HG03108 (cell line): ENCODE measurements around the gene EGFL7.

Experiments used
- ATAC-seq: cut with Tn5 transposase; IDR thresholded peaks from one replicate; pipeline ENCODE4 v1.9.1; 2021; ENCODE audit warnings: moderate library complexity; ENCODE audit not compliant: unreplicated experiment

EGFL7 gene

DNA sequence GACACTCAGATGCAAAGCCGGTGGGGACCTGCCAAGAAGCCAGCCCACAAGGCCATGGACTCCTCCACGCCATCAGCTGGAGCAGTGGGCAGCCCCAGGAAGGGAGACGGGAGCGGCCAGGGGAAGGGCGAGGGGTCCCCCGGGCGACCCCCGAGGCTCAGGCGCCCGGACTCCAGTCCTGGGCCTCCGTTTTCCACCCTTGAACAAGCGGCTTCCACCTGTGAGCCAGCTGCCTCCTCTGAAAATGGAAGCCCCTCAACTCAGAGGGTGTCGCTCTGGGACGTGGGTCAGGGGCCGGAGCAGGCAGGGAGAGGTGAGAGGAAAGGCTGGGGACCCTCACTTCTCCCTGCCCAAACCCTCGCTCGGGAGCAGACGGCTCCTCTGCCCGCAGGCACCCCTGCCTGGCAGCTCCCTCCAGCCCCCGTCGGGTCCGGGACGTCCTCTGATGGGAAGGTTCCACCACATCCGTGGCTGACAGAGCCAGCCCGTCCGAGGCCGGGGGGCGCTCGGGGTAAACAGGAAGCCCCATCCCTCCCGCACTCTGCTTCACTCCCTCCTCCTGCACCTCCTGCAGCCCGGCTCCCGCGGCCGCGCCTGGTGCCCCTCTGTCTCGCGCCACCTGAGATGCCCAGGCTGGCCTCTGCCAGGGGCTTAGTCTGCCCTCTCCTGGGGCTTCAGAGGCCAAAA lies 3.7 kb upstream of the EGFL7 start:
- ATAC-seq: no peak

DNA sequence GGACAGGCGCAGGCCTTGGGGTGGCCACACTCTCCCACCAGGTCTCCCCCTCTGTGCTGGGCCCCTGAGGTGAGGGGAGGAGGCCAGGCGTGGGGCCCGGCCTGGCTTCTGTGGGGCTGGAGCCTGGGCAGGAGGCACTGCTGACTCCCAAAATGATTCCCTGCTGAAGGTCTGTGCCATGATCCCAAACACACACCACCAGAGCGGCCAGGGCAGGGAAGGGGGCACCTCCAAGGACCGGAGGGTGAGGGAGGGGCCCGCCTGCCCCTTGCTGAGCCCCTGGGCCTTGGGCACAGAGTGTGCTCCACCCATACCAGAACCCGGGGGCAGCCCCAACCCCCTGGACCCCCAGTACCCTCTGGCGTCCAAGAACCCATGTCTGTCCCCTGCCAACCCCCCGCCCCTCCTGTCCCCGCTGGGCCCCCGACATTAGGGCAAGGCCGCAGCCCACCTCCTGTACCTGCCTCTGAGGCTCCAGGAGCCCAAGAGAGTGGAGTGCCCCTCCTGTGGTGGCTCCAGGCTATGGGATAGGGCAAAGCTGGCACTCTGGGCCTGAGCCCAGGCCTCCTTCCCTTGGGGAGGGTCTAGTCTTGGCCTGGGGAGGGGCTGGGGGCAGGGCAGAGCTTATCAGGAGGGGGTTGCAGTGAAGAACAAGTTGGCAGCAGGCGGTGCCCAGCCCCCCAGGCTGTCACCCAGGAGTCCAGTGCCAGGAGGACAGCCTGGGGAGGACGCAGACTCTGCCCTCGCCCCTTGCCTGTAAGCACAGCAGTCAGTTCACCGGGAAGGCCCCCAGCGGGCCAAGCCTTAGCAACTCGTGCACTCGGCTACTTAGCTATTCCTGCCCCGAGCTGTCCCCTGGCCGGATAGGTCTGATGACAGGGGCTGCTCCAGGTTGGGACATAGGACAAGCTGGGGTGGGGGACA lies 2.6 kb upstream of the EGFL7 start:
- no peak for ATAC-seq

DNA sequence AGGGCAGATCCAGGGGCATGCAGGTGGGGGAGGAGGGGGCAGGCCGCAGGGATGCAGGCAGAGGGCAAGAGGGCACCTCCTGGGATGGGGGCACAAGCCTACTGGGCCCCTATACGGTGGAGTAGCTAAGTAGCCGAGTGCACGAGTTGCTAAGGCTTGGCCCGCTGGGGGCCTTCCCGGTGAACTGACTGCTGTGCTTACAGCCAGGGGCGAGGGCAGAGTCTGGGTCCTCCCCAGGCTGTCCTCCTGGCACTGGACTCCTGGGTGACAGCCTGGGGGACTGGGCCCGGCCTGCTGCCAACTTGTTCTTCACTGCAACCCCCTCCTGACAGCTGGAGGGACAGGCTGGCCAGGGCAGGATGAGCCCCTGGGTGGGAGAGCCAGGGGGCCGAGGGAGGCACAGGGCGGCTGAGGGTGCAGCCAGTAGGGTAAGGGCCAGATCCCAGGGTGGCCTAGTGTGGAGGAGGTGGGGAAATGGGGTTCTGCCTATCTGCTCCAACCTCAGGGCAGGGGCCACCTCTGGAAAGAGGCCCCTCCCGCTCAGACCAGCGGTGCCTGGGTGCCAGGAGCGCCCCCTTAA lies 1.7 kb upstream of the EGFL7 start:
- no peak for ATAC-seq

DNA sequence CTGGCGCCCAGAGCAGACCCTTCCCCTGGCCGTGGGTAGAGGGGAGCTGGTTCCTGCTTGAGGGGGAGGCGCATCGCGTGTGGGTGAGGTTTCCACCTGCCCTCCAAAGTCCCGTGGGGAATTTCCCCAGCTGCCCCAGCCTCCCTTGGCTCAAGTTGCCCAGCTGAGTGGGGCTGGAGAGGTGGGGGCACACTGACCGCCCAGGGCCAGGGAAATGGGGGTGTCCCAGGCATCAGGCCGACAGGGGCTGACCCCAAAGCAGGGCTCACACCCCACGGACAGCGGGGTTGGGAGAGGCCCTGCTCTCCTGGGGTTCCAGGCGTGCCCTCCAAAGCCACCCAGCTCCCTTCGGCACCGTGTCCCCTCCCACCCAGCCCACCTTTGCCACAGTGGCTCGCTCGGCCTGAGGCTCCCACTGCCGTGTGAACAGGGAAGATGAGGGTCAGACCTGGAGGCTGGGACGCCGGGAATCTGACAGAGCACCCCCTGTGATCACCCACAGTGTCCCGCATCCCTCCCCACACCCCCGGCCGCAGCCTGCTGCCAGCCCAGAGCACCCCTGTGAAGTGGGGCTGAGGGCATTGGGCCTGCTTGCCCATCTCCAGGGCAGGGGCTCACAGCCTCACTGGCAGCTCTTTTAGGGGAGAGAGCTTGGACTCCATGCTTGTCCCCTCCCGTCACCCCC lies 933 bp upstream of the EGFL7 start:
- no peak for ATAC-seq

DNA sequence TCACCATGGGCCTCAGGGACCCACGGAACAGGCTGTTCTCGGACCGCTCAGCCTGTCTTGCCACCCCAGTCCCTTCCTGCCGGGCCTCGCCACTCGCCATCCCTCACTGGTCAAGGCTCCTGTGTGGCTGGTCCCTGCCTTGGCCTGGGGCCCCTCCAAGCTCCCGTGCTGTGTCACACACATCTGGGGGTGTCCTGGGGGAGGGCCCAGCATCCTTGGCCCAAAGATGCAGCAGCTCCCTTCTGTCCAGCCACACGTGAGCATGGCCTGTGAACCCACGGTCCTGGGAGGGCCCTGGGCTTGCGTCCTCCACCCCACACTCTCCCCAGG lies 425 bp upstream of the EGFL7 start:
- no peak for ATAC-seq

DNA sequence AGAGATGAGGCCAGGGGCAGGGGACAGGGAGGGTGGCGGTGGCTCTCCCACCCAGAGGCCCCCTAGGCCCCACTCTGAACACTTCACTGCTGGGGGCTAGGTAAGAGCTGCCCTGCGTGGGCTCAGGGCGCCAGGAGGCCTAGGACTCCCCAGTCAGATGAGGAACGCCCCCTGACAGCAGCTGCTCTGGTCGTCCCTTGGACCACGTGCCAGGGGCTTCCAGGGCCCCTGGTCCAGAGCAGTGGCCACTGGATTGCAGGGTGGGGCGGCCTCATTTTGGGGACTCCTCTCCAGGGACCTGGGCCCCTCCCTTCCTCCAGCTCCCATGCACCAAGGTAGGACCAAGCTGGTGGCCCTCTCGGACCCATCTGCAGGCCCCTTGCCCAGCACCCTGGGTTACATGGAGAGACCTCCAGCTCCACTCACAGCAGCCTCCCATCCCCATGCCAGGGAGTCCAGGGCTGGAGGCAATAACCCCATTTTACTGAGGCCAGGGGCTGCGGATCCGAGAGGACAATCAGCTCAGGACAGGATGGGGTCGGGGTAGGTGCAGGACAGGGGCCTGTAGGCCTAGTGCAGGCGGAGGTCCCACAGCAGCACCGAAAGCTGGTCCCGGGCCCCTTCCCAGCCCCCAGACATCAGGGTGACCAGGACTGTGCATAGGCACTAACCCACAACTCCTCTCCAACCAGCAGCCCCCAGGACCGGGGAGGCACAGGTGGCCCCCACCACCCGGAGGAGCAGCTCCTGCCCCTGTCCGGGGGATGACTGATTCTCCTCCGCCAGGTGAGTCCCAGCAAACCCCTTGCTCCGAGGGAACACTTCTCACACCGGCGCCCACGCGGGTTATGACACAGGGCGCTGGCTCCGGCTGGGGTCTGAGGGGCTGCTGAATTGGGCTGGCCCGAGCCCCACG lies 1.5 kb downstream of the EGFL7 start:
- ATAC-seq: no peak

DNA sequence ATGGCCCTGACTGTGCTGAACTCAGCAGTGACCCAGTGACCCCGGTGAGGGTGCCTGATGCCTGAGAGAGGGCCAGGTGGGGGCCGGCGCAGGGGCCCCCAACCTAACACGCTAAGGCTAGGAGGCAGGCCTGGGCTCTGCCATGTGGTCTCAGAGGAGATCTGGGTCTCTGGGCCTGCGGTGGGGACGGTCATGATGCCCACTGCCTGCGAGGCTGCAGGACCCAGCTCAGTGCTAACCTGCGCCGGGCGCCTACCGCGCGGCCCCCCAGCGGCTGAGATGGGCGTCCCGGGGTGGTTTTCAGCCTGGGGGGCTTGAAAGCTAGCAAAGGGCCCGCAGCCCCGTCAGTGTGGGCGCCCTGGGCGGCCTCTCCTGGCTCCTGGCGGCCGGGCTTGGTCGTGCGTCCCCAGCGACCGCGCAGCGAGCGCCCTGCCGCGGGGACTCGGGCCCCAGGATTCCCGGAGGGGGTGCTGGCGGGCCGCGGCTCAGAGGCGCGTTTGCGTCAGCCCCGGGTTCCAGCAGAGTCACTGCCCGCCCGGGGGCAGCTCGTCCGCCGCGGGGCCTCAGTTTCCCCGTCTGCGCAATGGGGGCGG lies 2.5 kb downstream of the EGFL7 start:
- ATAC-seq: no peak

DNA sequence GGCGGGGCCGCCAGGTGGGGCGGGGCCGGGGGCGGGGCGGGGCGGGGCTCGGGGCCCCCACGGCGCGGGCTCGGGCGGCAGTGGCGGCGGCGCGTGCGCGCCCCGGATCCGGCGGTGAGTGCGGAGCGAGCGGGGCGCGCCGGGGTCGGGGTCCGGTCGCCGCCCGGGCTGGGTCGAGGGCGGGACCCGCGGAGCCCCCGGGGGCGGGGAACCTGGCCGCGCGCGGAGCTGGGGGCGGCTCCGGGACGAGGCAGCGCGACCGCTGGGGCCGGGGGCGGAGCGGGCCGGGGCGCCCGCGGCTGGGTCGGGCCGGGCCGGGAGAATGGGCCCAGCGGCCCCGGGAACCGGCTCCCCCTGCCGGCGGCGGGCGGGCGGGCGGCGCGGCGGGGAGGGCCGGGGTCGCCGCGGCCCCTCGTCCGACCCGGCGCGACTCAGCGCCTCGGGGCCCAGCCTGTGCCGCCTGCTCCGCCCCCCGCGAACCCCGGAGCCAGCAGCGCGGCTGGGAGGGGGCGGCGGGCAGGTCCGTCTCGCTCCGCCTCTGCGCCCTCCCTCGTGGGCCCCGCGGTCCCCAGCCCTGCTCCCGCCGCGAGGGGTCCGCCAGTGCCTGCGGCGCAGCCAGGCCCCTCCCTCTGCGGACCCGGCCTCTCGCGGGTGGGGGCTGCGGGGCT lies 3.1 kb downstream of the EGFL7 start:
- ATAC-seq: no peak

DNA sequence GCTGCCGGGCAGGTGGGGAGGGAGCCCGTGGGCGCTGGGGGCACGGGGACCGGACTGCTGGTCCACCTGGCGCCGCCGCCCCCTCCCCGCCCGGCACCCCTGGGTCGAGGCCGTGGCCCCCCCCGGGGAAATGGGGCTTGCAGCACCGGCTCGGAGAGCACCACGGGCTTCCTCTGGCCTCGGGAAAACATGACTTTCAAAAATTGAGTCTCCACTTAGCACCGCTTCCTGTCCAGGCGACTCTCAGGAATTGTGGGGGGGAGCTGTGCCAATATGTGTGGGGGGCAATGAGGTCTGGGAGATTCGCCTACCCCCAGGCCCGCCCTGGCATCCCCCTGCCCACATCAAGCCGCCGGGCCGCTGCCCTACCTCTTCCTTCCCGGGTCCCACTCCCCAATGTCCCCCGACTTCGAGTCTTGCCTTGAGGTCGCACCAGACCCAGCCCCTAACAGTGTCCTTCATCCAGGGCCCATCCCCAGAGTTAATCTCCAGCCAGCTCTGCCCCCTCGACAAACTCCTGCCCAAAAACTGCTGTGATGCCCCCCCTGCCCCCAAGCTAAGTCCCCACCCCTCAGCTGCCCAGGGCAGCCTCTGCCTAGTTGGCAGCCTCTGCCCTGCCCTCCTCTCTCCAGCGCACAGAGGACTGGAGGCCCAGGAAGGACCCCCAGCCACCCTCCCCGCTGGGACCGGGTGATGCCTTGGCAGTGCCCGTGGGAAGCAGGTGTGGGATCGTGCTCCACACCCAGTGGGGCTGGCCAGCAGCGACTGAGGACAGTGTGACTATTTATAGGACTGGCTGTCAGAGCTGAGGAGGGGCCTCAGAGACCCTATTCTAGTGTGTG lies 3.9 kb downstream of the EGFL7 start:
- no peak for ATAC-seq

DNA sequence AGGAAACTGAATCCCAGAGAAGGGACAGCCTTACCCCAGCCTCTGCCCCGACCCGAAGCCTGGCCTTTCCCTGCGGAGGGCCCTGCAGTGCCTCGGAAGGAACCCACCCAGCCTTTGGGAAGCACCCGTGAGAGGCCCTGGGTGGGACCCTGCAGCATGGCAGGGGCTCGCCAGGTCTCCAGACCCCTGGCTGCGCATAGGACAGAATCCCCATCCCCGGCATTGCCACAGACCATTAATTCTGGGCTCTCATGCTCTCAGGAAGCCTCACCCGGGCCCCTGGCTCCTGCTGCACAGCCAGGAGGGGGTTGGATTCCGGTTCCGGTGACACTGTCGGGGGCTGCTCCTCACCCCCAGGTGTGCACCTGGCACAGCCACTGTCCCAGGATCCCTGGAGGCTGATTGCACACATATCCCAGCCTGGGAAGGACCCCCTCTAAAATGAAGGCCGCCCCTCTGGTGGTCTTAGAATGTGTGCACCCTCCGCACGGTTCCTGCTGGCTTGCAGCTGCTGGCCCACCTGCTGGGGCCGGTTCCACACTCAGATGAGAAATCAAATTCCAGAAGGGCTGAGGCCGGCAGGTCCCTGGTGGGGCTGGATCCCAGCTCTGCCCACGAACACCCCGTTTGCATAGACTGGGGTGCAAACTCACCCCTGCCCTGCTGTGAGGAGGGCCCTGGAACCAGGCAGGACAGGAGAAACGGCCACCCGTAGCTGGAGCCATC lies 4.7 kb downstream of the EGFL7 start:
- ATAC-seq: no peak

DNA sequence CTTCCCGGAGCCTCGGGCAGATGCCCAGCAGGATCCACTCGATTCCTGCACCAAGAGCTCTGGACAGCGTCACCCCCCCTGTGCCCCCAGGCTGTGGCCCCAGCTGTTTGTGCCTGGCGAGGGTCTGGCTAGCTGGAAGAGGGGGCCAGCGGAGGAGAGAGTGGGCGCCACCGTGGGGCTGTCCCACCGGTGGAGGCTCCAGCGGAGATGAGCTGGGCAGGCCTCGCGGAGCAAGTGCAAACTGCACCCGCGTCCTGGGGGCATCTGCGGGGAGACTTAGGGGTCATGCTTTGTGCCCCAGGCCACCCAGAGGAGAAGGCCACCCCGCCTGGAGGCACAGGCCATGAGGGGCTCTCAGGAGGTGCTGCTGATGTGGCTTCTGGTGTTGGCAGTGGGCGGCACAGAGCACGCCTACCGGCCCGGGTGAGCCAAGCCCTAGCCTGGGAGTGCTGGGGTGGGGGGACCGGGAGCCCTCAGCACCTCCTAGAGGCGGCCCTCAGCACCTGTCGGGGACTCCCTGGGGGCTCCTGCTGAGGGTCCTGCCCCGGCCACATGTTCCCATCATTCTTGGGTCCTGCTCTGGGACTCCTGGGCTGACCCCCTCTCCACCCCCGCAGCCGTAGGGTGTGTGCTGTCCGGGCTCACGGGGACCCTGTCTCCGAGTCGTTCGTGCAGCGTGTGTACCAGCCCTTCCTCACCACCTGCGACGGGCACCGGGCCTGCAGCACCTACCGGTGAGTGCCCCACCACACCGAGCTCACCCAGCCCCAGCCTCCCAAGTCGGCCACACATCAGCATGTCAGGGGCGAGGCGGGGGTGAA lies 5.4 kb downstream of the EGFL7 start:
- ATAC-seq: no peak

DNA sequence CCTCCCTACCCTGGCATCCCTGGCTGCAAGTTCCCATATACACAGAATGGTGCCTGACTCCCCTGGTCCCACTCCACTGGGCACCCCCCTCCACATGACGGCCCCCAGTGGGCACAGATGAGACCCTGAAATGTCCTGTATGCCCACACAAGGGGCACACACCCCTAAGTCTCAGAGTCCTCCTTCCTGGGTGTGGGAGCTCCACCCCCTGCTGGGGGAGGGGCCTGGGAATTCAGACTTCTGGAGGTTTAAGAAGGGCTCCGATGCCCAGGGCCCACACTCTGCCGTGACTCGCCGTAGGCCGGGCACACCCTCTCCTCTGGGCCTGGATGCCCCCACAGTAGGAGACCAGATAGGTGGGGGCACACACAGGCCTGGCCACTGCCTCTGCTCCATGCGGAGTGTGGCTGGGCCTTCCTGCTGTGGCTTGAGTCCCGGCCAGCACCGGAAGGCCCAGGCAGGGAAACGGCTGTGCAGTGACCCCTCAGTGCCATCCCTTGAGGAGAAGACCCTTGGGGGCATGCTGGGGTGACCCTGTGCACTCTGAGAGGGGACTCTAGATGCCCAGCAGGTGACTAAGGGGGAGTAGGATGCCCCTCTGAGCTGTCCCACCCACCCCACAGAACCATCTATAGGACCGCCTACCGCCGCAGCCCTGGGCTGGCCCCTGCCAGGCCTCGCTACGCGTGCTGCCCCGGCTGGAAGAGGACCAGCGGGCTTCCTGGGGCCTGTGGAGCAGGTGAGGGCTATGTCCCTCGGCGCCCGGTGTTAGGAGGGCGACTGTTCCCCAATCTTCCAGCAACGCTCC lies 6.5 kb downstream of the EGFL7 start:
- no peak for ATAC-seq

DNA sequence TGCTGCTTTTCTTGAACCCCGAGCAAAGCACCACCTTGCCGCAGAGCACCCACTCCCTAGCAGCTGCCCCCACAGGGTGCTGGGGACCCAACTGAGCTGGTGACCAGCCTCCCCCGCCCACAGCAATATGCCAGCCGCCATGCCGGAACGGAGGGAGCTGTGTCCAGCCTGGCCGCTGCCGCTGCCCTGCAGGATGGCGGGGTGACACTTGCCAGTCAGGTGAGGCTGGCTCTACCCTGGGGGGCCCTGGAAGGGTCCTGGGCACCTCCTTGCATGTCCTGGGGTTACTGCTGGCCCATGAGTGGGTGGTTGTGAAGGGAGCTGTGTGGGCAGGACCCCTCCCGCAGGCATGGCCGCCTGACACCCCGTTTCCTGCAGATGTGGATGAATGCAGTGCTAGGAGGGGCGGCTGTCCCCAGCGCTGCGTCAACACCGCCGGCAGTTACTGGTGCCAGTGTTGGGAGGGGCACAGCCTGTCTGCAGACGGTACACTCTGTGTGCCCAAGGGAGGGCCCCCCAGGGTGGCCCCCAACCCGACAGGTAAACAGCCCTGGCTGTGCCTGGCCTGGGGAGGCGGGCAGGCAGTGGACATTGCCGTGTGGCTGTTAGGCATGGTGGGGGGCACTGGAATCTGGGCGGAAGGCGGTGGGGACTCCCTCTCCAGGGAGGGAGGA lies 7.2 kb downstream of the EGFL7 start:
- ATAC-seq: no peak

DNA sequence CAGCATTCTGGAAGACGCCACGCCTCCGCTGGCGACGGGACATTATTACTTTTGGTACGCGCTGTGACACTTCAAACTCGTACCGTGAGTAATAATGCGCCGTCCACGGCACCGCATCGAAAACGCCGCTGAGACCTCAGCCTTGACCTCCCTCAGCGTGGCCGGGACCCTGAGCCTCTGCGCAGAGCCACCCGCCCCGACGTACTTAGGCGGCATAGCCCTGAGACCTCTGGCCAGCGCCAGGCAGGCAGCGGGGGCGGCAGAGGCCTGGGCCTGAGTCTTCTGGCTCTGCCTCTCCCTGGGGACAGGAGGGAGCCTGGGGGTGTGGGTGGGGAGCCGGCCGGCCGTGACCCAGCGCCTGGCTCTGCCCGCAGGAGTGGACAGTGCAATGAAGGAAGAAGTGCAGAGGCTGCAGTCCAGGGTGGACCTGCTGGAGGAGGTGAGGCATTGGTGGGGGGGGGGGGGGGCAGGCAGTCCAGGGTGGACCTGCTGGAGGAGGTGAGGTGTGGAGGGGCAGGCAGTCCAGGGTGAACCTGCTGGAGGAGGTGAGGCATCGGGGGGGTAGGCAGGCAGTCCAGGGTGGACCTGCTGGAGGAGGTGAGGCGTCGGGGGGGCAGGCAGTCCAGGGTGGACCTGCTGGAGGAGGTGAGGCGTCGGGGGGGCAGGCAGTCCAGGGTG lies 8.0 kb downstream of the EGFL7 start:
- ATAC-seq: no peak

DNA sequence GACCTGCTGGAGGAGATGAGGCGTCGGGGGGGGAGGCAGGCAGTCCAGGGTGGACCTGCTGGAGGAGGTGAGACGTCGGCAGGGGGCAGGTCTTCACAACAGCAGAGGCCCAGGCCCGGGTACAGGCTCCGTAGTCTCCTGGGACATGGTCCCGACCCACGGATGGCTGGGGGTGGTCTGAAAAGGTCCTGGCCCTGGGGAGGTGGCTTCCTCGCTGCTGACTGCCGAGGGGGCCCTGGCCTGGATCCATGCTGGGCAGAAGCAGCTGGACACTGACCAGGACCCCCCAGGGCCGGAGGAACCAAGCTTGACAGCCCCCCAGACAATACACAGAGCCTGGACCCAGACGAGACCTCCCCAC lies 8.5 kb downstream of the EGFL7 start:
- no peak for ATAC-seq
